Measurements from ENCODE around the gene MRPS22.
"Not testable (repeated sequence)": the region's sequence is repeated elsewhere in the genome, so short reads cannot be mapped to it uniquely, and the experiment has no call there.

The MRPS22 gene

DNA sequence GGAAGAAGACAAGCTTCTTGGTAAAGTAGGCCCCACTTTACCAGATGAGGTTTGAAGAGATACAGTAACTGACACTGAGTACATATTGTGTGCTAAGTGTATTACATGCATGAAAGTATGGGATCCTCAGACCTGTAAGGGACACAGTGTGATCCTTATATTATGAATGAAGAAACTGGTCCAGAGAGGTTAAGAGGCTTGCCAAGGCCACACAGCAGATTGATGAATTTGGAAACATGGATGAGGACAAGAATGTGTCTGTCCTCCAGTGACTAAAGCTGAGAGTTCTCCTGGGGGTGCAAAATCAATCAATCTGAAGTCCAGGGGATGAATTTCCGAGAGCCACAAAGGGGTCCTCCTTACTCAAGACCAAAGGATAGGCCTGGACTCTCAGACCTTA is 31.4 kb upstream of the MRPS22 start:
- DNase-seq (ENCODE audit: low spot score): no peak

DNA sequence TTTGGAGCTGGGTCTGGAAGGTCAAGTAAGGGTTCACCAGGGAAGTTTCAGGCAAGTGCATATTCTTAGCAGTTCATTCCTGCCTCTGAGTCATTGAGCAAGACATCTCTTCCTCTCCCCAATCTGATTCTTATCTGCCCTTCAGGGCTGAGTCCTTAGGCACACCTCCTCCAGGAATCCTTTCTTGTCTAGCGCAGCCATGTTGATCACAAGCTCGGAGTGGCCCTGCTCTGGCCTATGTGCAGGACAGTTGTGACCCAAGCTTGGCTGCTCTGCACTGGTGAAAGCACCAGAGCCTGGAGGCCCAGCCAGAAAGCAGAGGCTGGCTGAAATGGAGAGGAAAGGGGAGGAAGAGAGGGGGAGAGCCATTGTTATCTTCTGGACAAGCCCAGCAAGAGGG is 30.9 kb upstream of the MRPS22 start:
- DNase-seq (ENCODE audit: low spot score): no peak

DNA sequence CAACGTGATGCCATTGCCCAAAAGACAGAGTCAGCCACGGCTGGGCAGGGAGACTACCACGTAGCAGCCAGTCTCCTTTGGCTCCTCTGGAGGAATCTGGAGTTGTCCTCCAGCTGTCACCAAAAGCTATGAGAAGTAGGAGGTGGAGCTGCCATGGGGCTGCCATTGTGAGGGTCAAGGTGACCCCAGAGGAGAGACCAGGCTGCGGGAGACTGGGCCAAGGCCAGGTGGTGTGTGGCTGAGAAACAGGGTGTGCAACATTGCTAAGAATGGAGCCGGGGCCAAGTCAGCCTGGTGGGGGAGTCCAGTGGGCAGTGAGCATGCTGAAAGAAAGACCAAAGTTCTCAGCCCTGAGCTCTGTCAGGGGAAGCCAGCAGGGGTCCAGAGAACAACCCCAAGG is 29.9 kb upstream of the MRPS22 start:
- DNase-seq (ENCODE audit: low spot score): no peak

DNA sequence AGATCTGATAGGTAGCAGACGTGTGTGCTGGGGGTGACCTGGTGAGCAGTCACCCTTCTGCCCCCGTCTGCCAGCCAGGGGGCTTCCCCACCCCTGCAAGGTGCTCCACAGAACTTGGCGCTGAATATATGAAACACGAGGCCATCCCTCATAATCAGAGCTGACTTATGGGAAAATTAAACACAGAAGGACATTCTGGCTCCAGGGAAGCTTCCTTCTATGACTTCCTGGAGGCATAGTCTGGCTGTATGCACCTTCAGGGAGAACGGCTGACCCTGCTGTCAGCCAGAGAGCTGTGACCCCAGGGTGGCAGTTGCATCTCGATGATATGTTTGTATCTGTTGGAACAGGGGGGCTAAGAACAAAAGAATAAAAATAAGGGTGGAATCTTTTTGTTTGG is 26.6 kb upstream of the MRPS22 start:
- DNase-seq (ENCODE audit: low spot score): no peak

DNA sequence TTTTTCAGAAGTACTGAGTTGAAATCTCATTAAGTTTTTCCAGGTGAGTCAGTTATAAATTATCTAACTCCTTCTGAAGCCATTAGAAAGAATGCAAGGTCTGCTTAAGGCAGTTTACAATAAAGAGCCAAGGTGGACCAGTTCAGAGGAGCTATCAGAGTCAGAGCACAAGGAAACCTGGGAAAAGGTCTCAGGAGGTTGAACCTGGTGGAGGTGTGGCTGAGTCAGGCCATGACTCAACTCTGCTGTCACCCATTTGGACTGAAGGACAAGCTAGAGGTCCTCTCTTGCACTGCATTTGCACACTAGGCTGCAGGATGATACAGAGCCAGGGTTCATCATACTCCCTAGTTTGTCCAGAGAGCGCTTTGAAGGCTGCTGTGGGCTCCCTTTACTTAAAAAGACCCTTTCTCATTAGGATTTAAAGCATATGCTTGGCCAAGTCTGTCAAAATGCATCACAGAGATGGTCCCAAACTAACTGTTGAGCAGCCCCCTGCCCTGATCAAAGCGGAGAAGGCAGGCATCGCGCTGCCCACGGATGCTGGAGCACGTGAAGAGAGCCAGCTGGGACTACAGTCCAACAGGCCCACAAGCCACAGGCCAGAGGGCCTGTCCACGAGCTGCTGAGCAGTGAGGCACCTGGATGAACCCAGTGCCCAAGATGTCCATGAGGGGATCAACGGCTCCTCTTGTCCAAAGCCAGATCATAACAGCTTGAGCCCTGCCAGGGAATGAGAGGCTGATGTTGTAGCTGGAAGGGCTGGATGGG is 26.0 kb upstream of the MRPS22 start:
- no peak for DNase-seq (ENCODE audit: low spot score)

DNA sequence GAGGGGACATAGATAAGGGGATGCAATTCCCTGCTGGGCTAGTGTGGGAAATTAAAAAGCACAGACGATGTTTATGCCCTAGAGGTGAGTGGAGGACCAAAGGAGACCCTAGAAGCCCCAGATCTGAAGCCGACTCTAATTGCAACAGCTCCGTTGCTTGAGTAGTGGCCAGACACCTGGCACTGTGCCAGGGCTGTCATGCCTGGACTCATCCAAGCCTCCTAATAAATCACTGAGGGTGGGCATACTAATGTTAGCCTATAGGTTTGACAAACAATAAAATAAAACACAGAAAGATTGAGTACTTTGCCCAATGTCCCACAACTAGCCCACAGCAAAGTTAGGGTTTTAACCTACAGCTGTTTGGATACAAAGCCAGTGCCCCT is 25.4 kb upstream of the MRPS22 start:
- DNase-seq (ENCODE audit: low spot score): no peak

DNA sequence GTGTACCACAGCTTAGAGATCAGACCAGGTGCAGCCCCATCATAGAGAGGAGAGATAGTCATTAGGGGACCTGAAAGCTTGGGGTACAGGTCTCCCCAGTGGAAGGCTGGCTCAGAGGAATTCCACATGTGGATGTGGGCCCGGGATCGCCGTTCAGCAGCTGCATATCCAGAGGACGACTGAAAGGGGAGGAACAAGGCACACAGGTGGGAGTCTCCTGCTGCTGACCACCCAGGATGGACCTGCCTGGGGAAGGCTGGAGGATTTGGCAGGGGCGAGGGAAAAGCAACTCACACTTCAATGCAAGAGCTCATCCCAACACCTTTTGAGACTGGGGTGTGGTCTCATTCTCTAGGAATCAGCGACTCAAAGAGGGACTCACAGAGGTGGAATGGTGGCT is 25.0 kb upstream of the MRPS22 start:
- DNase-seq (ENCODE audit: low spot score): no peak

DNA sequence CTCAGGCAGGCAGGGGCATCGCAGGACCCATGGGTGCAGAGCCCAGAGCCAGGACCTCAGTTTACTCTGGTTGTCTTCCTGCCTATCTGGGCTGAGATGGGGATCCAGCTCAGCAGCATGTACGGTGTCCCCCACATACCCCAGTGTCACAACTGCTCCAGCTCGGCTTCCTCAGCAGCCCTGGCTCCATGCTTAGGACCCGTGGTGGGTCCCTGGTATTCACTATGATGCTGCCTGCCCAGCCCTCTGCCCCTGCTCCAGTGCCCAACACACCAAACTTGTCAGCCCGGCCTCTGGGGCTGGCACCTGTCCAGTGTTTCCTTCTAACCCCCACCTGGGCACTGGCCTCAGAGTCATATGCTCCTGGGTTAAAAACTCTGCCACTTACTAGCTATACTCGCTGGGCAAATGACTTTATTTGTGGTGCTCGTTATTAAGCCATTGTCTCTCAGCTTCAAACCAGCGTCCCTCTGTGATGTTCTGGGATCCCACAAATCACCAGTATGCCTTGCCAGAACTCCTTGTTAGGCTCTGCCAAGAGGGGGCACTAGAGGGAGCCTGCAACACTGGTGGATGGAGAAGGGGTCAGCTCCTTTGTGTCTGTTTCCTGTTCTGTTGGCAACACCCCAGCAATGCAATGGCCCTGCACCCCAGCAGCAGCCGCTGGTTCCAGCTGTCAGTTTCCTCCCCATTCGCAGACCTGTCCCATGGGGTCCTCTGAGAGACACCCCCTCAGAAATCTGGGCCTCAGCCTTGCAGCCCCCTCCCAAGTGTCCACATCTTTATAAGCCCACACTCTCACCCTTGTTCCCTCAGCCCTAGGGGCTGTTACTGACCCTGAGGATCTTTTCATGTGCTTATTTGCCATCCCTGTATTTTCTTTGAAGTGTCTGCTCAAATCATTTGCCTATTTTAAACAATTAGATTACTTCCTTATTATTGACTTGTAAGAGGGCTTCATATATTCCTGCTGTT is 24.1 kb upstream of the MRPS22 start:
- DNase-seq (ENCODE audit: low spot score): no peak

DNA sequence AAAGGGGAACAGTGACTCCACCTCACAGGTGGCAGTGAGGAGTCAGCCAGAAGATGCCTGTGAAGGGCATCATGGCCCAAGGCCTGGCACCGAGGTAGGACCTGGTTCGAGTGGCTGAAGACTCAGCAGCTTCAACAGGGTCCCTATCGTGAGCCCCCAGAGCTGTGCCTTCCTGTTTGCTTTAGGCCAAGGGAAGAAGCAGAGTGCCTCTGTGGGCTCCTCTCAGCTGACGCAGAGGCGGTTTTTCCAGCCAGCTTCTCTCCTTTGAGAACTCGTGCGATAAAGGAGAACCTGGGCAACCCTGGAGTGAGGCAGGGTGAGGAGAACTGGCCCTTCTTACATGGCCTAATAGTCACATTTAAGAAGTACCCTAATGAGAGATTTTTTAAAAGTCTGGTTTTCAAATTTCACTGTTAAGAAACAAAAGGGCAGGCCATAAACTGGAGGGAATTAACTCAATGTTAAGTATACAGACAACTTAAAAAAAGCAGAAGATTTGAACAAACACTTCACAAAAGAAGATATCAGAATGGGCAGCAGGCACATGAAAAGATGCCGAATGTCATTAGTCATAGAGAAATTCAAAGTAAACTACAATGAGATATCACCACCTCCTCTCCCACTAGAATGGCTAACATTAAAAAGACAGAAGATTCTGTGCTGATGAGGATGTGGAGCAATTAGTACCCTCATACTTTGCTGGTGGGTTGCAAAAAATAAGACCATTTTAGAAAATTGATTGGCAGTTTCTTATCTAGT is 23.1 kb upstream of the MRPS22 start:
- DNase-seq (ENCODE audit: low spot score): no peak

DNA sequence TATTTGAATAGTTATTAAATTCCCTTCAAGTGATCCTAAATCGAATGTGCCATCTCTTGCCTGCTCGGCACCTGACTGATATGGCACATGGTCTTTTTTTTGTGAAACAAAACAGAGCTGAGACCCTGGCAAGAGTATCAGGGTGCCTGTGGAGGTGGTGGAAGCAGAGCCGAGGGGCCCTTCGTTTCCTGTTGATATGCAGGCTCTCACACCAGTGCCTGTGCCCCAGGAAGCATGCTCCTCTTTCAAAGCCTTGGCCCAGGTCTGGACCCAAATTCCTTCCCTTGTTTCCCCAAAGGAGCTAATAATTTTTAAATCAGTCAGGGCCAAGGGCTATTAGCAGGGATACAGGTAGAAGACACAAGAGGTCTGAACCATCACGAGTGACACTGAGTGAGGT is 21.5 kb upstream of the MRPS22 start:
- DNase-seq (ENCODE audit: low spot score): no peak

DNA sequence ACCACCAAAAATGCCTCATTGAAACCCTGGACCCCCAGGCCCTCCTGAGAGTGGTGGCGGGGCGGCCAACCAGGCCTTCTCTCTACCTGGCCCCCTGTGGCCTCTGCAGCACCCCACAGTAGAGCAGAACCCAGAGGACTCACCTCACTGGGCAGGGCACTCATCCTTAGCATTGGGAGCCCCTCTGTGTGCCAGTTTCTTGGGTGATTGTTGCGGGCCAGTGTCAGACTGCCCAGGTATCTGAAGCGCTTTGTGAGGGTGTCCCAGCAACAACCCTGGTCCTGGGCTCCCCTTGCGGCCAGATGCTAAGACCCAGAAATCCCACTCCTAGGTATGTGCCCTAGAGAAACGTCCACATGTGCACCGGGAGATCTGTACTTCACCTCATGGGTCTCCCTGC is 20.7 kb upstream of the MRPS22 start:
- DNase-seq (ENCODE audit: low spot score): no peak

DNA sequence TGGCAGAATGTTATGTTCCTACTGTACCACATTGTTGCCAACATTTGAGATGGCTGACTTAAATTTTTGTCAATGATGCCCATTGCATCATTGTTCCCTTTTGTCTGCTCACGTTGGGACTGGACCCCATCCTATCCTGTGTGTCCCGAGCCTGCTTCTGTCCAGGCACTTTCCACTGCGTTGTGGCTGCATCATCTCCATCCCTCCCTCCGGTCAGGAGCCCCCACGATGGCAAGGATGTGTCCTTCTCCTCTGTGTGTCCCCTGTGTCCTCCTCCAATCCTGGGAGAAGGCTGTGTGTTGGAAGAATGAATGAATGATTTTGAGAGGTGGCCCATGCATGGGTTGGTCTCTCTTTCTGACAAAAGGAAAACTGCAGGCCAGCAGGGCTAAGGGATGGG is 19.4 kb upstream of the MRPS22 start:
- no peak for DNase-seq (ENCODE audit: low spot score)

DNA sequence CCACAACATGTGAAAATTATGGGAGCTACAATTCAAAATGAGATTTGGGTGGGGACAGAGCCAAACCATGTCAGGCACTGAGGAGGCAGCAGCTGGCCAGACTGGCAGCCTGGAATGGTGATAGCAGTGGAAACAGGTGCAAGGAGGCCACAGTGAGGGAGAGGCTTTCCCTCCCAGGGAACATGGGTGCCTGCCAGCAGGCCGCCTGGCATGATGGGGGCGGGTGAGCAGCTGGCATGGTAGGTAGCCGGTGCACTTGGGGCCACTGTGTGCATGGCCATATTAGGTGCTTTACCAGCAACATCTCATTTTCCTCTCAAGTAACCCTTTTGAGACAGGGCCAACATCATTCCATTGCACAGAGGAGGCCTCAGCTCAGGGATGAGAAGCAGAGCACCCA is 18.3 kb upstream of the MRPS22 start:
- no peak for DNase-seq (ENCODE audit: low spot score)

DNA sequence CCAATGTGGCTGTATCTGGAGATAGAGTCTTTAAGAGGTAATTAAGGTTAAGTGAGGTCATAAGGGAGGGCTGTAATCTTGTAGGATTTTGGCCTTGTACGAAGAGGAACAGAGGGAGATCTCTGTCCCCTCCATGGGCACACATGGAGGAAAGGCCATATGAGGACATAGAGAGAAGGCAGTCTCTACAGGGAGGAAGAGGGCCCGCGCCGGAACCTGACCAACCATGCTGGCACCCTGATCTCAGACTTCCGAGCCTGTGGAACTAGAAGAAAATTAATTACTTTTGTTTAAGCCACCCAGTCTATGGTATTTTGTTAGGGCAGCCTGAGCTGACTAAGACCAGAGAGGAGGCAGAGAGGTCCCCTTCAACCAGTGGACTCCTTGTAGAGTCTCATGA is 17.7 kb upstream of the MRPS22 start:
- DNase-seq (ENCODE audit: low spot score): no peak

DNA sequence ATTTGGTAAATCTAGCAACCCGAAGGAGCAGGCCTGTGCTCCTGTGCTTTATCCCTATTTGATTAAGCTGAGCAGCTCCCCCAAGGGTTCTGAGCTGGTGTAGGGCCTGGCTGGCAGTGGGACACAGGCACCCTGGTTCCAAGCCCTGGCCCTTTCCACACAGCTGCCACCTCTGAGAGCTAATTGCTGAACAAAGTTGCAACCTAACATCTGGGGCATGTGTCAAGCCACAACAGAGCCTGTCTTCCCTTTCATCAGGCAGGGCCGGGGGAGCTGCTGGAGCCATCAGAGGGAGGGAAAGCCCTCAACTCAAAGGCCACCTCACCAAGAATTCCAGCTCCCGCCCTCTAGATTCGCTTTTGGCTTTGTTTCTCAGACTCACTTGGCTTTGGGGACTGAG is 17.1 kb upstream of the MRPS22 start:
- DNase-seq (ENCODE audit: low spot score): no peak

DNA sequence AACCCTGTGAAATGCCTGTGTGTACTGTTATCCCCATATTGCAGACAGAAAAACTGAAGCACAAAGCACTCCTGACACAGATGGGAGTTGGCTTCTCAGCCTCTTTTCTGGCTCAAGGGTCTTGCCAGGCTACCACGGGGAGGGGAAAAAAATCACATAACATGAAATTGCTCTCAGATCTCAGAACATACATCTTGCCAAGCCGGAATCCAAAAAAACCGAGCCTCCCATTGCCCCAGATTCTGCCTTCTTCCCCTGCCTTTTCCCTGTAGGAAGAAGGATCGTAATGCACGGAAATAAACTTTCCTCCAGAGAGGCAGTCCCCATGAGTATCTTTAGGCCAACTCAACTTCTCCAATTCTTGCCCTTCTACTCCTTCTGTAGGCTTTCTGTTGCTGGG is 16.6 kb upstream of the MRPS22 start:
- no peak for DNase-seq (ENCODE audit: low spot score)

DNA sequence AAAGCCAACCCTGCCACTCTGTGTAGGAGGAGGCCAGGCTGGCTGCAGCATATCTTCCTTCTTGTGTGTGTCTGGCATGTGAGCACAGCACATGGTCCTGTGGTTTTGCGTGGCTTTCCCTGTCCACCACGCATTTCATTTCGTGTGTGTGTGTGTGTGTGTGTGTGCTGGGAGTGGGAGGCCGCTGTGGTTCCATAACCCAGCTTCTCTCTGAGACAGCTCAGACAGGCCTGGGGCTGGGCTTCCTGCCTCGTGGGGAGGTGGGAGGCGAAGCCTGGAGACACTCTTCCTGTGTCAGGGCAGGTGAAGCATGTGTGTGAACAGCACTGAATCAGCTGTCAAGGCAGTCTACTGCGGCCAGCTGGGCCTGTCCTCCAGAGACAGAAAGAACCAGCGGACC is 16.0 kb upstream of the MRPS22 start:
- no peak for DNase-seq (ENCODE audit: low spot score)

DNA sequence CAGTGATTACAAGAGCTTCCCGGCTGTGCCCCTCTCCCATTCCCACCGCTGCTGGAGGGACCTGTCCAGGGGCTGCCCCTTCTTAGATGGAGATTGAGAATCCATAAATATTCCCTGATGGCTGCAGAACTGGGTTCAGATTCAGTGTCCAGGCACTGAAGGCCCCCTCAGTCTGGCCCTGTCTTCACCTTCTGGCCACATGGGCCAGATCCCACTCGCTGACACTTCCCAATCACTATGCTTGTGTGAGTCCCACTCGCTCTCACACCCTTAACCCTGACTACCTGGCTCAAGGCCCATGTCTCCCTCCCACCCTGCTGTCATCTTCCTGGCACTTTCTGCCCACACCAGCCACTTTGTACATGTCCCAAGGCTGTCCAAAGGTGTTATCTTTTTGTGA is 15.5 kb upstream of the MRPS22 start:
- no peak for DNase-seq (ENCODE audit: low spot score)

DNA sequence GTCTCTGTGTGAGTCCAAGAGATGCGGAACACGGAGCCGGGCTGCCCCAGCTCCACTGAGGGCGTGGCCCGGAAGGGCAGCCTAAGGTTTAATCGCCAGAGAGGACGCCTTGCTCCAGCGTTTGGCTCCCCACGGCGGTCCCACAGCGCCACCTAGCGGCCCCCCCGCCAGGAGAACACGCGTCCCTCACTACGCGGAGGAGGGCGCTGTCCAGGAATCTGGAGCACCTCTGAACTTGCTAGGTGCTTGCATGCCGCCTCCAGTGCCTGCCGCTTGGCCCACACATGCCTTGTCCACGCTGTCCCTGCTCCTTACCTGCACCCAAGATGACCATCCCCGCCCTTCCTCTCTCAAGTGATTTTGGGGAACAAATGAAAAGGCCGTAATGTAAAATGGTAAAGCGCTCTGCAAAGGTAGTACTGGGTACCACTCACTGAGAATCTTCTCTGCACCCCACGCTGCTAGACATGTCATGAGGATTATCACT is 14.4 kb upstream of the MRPS22 start:
- DNase-seq (ENCODE audit: low spot score): peak; percentile 66

DNA sequence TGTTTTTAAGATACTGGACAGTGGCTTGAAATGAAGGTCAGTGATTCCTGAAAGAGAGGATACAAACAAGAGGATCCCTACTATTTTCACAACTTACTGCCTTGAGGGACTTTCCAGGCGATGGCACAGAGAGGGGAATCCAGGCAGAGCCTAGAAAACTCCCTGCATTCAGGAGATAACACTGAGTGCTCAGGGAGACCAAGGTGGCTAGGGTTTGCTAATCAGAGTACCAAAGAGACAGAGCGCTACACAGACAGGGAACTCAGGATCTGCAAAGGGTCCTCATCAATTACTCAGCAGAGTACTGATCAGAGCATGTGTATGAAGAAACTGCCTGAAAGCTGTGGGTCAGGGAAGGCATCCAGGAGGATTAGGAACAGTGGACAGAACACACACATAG is 11.7 kb upstream of the MRPS22 start:
- no peak for DNase-seq (ENCODE audit: low spot score)

DNA sequence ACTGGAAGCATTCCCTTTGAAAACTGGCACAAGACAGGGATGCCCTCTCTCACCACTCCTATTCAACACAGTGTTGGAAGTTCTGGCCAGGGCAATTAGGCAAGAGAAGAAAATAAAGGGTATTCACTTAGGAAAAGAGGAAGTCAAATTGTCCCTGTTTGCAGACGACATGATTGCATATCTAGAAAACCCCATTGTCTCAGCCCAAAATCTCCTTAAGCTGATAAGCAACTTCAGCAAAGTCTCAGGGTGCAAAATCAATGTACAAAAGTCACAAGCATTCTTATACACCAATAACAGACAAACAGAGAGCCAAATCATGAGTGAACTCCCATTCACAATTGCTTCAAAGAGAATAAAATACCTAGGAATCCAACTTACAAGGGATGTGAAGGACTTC is 9.1 kb upstream of the MRPS22 start:
- not testable (repeated sequence) for DNase-seq (ENCODE audit: low spot score)

DNA sequence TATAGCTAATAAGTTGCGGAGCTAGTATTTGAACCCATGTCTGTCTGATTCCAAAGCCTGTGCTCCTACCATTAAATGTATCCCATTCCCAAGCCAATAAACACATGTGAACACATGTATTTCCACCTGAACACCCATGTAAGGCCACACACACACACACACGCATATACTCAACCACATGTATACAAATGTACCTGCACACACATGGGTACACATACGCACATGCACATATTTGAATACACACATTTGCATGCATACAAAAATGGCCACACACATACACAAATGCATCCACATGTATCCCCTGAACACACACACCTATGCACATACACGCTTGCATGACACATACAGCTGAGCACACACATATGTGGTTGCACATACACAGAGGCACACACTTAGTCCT is 5.4 kb upstream of the MRPS22 start:
- no peak for DNase-seq (ENCODE audit: low spot score)
